HG02981 (cell line): ENCODE results near the gene KRTAP10-9.
"Not testable (repeated sequence)": the region's sequence is repeated elsewhere in the genome, so short reads cannot be mapped to it uniquely, and the experiment has no call there.

Source experiments
- ATAC-seq: cut with Tn5 transposase; IDR thresholded peaks from one replicate; pipeline ENCODE4 v1.9.1; 2021; ENCODE audit warnings: mild to moderate bottlenecking, moderate library complexity; ENCODE audit not compliant: unreplicated experiment

Gene KRTAP10-9

GRCh38 chr21:44626673-44627143 lies at the start of gene KRTAP10-9:
KRTAP10-9 (plus strand) TSS chr21:44627093; CDS start chr21:44627172, 79 bp downstream.
- ATAC-seq, result no peak

GRCh38 chr21:44578371-44579055 lies 48.4 kb upstream of the KRTAP10-9 start:
- ATAC-seq, result no peak

- no peak for ATAC-seq
Measured at GRCh38 chr21:44579056-44579832, 47.6 kb upstream of the KRTAP10-9 start.

DNA sequence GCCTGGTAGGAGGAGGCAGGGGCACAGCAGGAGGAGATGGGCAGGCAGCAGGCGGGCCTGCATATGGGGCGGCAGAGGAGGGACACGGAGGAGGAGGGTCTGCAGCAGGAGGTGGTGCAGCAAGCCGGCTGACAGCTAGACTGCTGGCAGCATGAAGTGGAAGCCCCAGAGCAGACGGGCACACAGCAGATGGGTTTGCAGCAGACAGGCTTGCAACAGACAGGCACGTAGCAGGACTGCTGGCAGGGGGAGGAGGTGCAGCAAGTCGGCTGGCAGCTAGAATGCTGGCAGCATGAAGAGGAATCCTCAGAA lies 47.1 kb upstream of the KRTAP10-9 start:
- no peak for ATAC-seq

GRCh38 chr21:44580231-44580821 lies 46.6 kb upstream of the KRTAP10-9 start, which contains the start of gene KRTAP10-5:
KRTAP10-5 (minus strand) TSS chr21:44580604; CDS start chr21:44580578, 26 bp downstream.
- ATAC-seq, result not testable (repeated sequence)

- no peak for ATAC-seq
Measured at GRCh38 chr21:44581158-44581557, 45.7 kb upstream of the KRTAP10-9 start.

DNA sequence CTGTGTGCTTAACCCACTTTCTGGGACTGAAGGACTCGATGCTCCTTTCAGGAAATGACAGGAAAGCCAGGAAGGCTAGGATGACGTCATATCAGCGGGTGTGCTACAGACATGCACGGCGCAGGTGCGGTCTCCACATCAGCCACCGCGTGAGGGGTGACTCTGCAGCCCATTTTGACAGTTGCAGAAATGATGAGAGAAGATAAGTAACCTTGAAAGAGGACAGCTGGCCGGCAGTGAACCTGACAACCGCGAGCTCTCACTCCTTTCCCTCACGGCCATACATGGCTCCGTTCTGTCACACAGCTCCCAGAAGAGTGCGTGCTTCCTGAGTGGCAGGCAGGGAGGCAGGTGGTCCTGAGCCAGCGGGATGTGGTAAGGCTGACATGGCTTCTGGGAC lies 44.8 kb upstream of the KRTAP10-9 start:
- no peak for ATAC-seq

GRCh38 chr21:44583089-44583799 lies 43.6 kb upstream of the KRTAP10-9 start:
- ATAC-seq, result no peak

DNA sequence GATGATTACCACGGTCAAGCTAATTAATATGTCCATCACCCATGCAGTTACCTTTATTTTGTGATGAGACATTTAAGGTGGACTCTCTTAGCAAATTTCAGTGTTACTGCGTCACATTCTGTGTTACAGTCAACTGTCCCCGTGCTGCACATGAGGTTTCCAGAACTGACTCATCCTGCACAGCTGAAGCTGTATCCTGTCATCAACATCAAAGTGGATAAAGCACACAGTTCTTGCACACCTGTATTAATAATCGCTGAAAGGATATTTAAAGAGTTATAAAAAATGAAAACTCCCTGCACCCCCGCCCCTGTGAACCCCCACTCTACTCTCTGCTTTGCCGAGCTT lies 43.1 kb upstream of the KRTAP10-9 start:
- ATAC-seq, result no peak

DNA sequence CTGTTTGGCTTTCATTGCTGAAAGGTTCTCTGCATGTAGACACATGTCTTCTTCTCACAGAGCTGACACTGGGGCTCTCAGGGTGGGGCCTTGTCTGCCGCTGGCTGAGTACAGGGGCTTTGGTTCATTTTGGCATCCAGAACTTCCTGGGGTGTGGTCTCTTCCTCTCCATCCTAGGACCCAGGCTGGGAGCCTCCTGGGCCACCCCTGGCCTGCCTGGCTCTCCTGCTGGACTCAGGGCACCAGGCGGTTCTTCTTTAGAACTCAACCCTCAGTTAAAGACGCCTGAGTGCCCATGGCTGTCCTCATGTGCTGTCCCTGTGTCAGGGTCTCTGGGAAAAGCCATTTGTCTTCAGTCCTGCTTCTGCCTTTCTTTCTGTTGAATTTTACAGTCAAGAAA lies 41.0 kb upstream of the KRTAP10-9 start:
- no peak for ATAC-seq

GRCh38 chr21:44589094-44589493 lies 37.8 kb upstream of the KRTAP10-9 start:
- ATAC-seq, result no peak

DNA sequence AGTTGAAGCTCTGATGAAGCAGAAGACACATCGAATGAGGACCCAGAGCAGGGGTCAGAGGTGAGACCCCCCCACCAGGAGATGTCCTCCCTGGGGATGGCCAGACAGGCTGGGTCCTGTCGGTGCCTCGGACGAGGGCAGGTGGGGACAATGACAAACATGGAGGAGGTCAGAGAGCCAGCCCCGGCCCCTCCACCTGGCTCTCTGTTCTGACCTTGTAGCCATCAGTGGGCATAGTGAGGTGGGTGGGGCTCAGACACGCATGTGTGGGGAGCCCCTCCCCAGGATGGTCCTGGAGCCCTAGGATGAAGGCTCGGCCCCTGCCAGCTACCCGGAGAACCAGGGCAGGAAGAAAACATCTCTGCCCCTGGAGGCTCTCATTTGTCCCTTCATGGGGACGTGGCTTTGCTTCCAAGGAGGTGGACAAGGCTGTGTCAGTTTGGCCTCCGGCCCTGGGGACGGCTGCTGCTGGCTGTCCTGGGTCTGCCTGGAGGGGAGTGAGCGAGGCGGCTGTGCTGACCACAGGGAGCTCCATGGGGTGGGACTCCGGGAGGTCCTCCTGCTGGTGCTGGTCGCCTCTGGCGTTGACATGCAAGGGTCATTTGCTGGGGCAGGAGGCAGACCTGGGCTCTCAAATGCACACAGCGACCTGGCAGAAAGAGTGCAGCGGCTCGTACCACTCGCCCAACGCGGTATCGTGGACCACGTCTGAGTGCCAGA lies 37.1 kb upstream of the KRTAP10-9 start:
- no peak for ATAC-seq

- no peak for ATAC-seq
Measured at GRCh38 chr21:44590311-44590721, 36.6 kb upstream of the KRTAP10-9 start.

DNA sequence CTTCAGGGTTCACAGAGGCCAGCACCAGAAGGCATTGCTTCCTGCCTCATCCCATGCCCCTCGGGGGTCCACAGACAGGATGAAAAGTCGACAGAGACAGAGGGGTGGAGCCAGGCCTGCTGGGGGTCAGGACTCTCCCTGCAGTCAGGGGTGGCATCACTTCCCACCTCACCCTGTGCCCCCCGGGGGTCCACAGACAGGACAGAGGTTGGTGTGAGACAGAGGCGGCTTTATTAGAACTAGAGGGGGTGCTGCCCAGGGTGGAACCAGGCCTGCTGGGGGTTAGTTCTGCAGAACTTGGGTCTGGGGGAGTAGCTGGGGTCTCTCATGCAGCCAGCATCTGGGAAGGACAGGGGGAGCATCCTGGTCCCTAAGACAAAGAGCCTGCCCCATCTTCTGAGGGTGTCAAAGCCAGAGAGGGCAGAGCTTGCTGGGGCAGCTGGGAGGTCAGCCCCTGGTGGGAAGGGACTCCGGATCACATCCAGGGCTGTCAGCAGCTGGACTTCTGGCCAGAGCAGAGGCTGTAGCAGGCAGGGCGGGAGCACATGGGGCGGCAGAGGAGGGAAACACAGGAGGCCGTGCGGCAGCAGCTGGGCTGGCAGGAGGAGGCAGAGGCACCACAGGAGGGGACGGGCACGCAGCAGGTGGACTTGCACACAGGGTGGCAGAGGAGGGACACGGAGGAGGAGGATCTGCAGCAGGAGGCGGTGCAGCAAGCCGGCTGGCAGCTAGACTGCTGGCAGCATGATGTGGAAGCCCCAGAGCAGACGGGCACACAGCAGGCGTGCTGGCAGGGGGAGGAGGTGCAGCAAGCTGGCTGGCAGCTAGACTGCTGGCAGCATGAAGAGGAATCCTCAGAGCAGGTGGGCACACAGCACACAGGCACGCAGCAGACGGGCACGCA lies 35.7 kb upstream of the KRTAP10-9 start:
- ATAC-seq, result not testable (repeated sequence)

- ATAC-seq, result not testable (repeated sequence)
Measured at GRCh38 chr21:44591801-44592130, 35.1 kb upstream of the KRTAP10-9 start.

DNA sequence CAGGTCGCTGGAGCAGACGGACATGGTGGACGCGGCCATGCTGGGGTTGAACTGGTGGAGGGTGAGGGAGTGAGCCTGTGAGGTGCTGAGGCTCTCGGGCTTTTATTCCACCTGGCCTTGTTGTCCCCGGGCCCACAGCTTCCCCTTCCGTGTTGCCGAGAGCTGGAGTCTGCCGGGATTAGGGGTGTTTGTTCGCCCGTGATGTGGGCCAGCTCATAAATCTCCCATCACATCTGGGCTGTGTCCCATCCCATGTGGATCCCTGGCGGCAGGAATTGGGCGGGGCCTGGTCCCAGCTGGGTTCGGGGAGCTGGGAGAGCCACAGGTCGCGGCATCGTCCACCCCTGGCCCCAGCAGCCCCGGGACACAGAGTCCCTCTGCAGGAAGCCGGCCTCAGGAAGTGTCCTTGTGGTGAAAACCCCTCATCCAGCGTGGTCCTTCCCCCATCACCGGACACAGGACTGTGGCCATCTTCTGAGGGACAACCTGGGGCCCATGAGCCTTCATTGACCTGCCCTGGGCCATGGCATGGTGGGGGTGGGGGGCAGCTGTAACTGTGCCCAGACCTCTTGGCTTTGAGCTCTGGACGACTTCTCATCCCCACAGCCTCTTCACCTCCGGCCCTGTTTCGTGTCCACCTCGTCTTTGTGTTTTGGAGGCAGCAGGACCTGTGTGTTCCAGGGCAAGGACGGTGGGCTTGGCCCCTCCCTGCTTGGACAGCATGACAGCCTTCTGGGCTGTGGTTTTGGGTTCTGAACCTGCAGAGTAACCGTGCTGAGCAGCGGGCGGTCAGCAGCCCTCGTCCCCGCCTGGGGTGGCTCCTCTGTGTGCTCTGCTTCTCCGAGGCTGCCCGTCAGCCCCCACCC lies 34.2 kb upstream of the KRTAP10-9 start, which contains the start of gene KRTAP10-6:
TSS of gene KRTAP10-6 (minus strand) at position 60 of the 866 bp plus-strand sequence. CDS start at position 39, 21 bp downstream.
- ATAC-seq, result no peak

DNA sequence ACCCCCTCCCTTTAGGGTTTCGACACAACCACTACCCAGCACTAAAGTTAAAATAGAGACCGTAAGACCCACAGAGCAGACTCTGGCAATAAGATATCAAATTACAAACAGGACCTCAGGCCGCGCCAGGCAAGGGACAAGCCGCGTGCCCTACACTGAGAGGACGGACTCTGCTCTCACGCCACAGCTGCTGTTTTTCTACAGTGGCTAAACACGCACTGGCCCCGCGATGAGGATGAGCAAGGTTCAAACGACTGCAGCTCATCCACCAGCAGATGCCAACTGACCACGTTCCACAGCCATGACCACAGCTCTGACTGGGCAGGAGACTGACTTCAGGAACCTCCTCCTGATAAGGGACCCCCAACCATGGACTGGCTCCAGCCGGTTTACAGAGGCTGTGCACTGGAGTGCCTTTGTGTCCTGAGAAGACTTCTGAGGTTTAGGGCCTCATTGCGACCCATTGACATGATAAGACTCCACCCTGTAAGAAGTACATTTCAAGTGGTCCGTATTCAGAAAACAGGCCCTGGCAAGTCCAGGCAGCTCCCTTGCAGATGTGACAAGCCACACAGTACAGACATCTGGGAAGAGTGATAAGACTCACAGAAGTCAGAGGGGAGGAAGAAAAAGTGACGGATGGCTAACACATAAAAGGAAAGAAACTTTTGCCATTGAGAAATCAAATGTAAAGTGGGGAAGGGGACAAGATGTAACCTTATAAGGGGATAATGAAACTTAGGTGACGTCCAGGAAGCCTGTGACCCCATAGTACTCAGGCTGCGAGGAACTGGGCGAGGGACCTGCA lies 33.1 kb upstream of the KRTAP10-9 start:
- no peak for ATAC-seq

DNA sequence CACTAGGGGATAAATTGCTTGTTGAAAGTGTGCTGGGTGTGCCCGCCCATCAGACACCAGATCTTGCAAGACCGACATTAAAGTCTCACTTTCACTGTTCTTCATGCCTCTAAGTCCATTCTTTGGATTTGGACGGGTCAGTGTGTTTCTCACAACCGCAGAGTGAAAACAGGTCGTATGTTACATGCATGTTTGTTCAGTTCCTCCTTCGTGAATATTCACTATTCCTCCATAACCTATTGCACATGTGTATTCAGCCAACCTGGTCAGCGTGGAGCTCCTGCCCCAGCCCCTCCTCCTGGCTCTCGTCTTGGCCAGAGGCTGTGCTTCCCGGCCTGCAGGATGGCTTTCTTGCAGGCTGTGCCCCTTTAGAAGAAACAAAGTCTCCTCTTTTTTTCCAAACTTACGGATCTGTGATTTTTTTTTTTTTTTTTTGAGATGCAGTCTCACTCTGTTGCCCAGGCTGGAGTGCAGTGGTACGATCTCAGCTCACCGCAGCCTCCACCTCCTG lies 32.4 kb upstream of the KRTAP10-9 start:
- no peak for ATAC-seq
